ELF-1 (cell line): ENCODE data around the gene DCAF17.
"Not testable (repeated sequence)": the region's sequence is repeated elsewhere in the genome, so short reads cannot be mapped to it uniquely, and the experiment has no call there.

Experiments
- DNase-seq: peaks from one replicate; pipeline ENCODE4 v3.0.0-alpha.2; 2016; ENCODE audit warnings: low read depth, low spot score

The DCAF17 gene

GRCh38 chr2:171513719-171514160 lies 79.7 kb downstream of the DCAF17 start:
- peak; percentile 88 for DNase-seq

- peak; percentile 4 for DNase-seq
These were observed 81.0 kb downstream of the DCAF17 start for GRCh38 chr2:171514908-171515582.

- DNase-seq: peak; percentile 15
These were observed 81.8 kb downstream of the DCAF17 start for GRCh38 chr2:171515672-171516298.

GRCh38 chr2:171516793-171517192 lies 82.8 kb downstream of the DCAF17 start:
- DNase-seq: no peak

GRCh38 chr2:171520471-171520870 lies 86.4 kb downstream of the DCAF17 start:
- no peak for DNase-seq

- no peak for DNase-seq
These were observed 87.5 kb downstream of the DCAF17 start for GRCh38 chr2:171521361-171522051.

- DNase-seq: peak; percentile 42
These were observed 88.2 kb downstream of the DCAF17 start, which contains the start of gene CYBRD1 for GRCh38 chr2:171522052-171522787. Gene CYBRD1 (plus strand): TSS chr2:171522474. CDS start chr2:171522546, 72 bp downstream.

GRCh38 chr2:171522788-171523087 lies 88.7 kb downstream of the DCAF17 start:
- peak; percentile 18 for DNase-seq

- DNase-seq: peak; percentile 87
These were observed 89.3 kb downstream of the DCAF17 start for GRCh38 chr2:171523088-171524017.

- DNase-seq: no peak
These were observed 90.0 kb downstream of the DCAF17 start for GRCh38 chr2:171524018-171524401.

- DNase-seq: no peak
These were observed 95.9 kb downstream of the DCAF17 start for GRCh38 chr2:171529914-171530313.

- DNase-seq: no peak
These were observed 96.4 kb downstream of the DCAF17 start for GRCh38 chr2:171530378-171530777.

- not testable (repeated sequence) for DNase-seq
These were observed 96.8 kb downstream of the DCAF17 start for GRCh38 chr2:171530859-171531258.

- no peak for DNase-seq
These were observed 97.3 kb downstream of the DCAF17 start for GRCh38 chr2:171531291-171531690.

GRCh38 chr2:171531836-171532450 lies 97.9 kb downstream of the DCAF17 start:
- DNase-seq: no peak

GRCh38 chr2:171533331-171533730 lies 99.3 kb downstream of the DCAF17 start:
- DNase-seq: no peak
